ENCODE results near the gene HIBADH.
"Not testable (repeated sequence)": the region's sequence is repeated elsewhere in the genome, so short reads cannot be mapped to it uniquely, and the experiment has no call there.

HIBADH gene

DNA sequence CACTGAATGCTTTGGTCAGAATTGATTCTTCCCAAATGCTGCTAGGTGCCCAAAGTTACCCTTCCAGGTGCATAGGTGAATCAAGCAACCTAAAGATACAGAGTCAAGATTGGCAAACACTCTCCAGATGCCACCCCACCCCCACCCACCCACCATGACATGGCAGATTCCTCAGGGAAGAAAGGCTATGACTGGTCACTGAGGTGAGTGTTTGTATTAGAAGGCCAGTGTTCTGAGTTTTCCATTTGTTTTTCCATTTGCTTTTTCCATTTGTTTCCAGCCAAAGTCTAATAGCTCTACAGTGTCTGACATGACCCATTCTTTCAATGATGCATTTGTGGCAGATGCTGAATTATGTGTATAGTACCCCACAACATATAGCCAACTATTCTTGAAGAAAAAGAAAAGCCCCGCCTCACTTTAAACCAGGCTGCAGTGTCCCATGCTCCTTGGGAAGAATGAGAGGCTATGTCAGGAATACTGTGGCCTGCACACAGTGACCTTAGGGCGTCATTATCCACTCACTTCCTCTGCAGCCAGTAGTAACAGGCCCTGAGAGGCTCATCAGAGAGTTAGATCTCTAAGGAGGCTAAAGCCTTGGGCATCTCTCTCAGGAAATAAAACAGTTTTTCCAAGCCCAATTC is 16.1 kb upstream of the HIBADH start:
- no peak for DNase-seq (ENCODE audit: low spot score)

- no peak for DNase-seq (ENCODE audit: low spot score)
Observed at GRCh38 chr7:27677912-27678612, 15.4 kb upstream of the HIBADH start.

DNA sequence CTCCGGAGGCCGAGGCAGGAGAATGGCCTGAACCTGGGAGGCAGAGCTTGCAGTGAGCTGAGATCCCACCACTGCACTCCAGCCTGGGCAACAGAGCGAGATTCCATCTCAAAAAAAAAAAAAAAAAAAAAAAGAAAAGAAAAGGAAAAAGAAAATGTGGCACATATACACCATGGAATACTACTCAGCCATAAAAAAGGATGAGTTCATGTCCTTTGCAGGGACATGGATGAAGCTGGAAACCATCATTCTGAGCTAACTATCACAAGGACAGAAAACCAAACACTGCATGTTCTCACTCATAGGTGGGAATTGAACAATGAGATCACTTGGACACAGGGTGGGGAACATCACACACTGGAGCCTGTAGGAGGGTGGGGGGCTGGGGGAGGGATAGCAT is 11.4 kb upstream of the HIBADH start:
- DNase-seq (ENCODE audit: low spot score): not testable (repeated sequence)

GRCh38 chr7:27671675-27672074 is 9.0 kb upstream of the HIBADH start:
- no peak for DNase-seq (ENCODE audit: low spot score)

GRCh38 chr7:27670676-27671075 is 8.0 kb upstream of the HIBADH start:
- DNase-seq (ENCODE audit: low spot score): no peak

DNA sequence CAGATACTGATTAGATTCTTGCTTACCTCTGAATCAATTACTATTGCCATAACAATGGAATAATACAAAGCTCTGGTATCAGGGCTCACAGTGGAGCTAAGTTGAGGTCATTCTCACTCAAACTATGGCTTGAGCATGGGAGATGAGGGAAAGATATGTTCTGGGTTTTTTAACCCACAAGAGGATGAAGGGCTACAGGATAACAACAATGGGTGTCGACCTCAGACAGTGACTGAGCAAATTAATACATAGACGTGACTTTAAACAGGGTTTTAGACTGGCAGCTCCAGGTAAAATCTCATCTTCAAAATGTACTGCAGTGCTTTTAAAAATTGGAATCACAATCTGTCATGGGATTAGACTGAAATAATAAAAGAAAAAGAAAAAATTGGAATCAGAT is 7.5 kb upstream of the HIBADH start:
- no peak for DNase-seq (ENCODE audit: low spot score)

- no peak for DNase-seq (ENCODE audit: low spot score)
Observed at GRCh38 chr7:27665531-27665930, 2.8 kb upstream of the HIBADH start.

DNA sequence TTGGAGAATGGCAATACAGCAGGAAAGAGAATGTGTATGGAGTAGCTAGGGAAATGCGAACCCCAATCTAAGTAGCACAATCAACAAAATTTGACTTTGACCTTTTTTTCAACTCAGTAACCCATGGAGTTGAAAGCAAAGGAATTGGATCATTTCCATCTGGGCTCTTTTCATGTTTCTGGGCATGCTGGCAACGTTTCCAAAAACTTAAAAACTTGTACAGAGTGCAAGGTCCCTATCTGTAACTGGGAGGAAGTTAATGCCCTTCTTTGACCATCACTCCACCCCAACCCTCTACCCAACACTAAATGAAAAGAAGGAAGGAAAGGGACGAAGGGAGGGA is 1.3 kb upstream of the HIBADH start:
- DNase-seq (ENCODE audit: low spot score): no peak

DNA sequence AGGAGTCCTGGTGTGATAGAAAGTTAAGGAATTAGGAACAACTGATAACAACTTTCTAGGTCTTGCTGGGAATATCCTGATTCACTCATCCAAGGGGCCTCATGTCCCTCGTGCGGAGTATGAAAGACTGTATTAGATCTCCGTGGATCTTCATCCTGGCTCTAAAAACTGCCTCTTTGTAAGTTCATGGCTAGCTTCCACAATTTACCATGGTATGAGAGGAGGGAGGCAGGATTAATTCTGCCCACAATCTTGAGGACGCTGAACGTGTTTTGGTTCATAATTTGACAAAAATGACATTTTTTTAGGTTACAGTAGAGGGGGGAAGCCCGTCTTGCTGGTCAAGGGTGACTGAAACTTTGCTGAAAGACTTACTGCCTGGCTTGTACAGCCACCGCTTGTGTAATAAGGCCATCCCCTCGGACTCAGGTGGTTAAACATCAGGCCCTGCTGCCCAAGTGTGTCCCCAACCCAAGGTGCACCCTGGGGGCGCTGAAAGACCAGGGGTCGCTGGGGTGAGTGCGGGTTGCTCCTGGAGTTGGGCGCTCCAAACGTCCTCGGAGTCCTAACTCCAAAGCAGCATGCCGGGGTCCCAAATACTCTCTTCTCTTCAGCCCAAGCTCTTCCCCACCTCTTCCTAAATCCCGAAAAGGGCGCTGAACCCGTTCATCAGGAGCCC is 733 bp downstream of the HIBADH start:
- no peak for DNase-seq (ENCODE audit: low spot score)

GRCh38 chr7:27656724-27657123 is 6.0 kb downstream of the HIBADH start:
- no peak for DNase-seq (ENCODE audit: low spot score)

- no peak for DNase-seq (ENCODE audit: low spot score)
Observed at GRCh38 chr7:27655184-27655583, 7.5 kb downstream of the HIBADH start.

DNA sequence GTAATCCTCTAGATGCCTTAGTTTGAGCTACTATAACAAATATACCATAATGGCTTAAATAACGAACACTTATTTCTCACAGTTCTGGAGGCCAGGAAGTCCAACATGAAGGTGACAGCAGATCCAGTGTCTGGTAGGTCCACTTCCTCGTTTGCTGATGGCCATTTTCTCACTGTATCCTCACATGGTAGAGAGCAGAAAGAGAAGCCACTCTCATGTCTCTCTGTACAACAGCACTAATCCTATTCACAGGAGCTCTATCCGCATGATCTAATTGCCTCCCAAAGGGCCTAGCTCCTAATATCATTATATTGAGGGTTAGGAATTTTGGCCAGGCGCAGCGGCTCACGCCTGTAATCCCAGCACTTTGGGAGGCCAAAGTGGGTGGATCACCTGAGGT is 10.2 kb downstream of the HIBADH start:
- DNase-seq (ENCODE audit: low spot score): no peak

DNA sequence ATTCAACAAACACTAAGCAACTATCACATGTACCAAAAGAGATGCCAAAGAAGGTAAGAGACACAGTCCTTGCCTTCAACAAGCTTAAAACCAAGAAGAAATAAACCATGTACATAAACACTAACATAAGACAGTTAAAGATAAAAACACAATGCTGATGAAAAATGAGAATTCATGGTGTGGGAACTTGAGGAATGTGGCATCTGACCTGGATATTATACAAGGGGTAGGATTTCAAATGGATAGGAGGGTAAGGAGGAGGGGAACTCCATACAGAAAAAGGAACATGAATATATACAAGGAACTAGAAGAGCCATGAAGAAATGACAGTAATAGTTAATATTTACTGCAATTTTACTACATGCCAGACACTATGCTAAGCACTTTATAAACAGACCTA is 11.0 kb downstream of the HIBADH start:
- DNase-seq (ENCODE audit: low spot score): no peak

DNA sequence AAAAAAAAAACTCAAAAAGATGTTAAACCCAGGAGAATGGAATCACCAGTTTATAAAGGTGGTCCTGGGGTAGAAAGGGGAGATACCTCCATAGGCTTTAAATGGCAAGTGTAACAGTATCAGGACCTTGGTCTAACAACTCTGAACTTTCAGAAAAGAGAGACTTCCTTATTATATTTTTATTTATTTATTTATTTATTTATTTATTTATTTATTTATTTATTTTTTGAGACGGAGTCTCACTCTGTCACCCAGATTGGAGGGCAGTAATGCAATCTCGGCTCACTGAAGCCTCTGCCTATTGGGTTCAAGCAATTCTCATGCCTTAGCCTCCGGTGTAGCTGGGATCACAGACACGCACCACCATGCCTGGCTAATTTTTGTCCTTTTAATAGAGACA is 12.4 kb downstream of the HIBADH start:
- DNase-seq (ENCODE audit: low spot score): no peak

GRCh38 chr7:27647489-27647888 is 15.2 kb downstream of the HIBADH start:
- no peak for DNase-seq (ENCODE audit: low spot score)

GRCh38 chr7:27647046-27647445 is 15.6 kb downstream of the HIBADH start:
- no peak for DNase-seq (ENCODE audit: low spot score)

- DNase-seq (ENCODE audit: low spot score): no peak
Observed at GRCh38 chr7:27642271-27642670, 20.4 kb downstream of the HIBADH start.

DNA sequence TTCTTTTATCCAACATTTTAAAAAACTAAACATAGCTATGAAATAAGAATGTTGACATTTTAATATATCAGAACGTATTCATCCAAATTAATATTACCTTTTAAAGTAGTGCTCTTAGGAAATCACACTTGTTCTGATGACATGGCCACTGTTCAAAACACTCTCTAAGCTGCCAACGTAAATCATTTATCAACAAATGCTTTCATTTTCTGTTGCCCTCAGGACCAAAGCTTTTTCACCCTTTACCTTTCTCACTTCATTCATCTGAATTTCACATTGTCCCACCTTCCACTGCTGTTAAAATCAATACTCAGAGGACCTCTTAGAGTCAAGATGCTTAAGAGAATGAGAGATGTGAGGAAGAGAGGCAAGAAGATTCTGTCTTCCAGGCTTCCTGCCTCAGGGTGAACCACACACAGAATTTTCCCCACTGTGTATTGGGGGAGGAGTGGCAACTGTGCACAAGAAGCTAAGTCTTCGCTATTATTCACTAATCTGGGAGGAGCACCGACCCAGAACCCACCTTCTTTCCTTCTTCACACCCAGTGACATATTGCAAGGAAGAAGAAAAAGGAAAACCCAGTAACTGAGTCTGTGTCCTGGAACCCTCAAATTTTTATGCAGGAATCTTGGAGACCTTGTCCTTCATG is 21.0 kb downstream of the HIBADH start:
- DNase-seq (ENCODE audit: low spot score): no peak

GRCh38 chr7:27640884-27641574 is 21.7 kb downstream of the HIBADH start:
- DNase-seq (ENCODE audit: low spot score): no peak

- no peak for DNase-seq (ENCODE audit: low spot score)
Observed at GRCh38 chr7:27639851-27640250, 22.8 kb downstream of the HIBADH start.

DNA sequence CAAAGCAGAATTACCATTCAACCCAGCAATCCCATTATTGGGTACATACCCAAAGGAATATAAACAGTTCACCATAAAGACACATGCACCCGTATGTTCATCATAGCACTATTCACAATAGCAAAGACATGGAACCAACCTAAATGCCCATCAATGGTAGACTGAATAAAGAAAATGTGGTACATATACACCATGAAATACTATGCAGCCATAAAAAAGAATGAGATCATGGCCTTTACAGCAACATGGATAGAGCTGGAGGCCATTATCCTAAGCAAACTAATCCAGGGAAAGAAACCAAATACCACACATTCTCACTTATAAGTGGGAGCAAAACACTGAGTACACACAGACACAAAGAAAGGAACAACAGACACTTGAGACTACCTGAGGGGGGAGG is 23.6 kb downstream of the HIBADH start:
- not testable (repeated sequence) for DNase-seq (ENCODE audit: low spot score)

DNA sequence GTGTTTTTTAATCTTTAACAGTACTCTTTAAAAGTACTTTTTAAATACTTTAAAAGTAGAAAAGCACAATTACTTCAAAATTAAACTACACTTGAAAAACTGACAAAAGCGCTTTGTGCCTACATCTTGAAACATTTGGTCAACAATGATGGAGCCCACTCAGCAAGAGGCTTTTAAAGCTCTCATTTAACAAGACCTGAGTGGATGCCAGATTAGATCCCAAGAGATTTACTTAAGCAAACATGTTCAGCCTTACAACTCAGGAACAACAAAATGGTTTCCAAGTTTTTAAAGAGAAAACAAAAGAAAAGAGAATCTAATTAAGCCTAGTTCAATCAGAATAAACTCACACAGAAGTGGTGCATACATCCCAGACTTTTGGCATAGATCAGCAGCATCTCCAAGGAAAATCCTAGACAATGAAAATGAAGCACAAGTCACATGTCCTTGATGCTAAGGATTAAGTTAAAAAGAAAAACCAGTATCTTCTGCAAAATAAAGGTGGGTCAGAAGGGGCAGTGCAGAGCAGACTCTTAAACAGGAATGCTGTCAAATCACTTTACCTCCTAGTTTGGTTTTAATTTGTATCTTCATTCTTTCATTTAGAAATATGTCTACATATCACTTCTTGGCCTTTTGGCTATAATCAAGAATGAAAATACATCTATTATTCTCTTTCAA is 26.2 kb downstream of the HIBADH start:
- no peak for DNase-seq (ENCODE audit: low spot score)

Measured in CD4-positive, alpha-beta T cell treated with Interleukin-15 for 4 hours (primary cell).